Measurements from ENCODE around the gene FAM53A.

The FAM53A gene

DNA sequence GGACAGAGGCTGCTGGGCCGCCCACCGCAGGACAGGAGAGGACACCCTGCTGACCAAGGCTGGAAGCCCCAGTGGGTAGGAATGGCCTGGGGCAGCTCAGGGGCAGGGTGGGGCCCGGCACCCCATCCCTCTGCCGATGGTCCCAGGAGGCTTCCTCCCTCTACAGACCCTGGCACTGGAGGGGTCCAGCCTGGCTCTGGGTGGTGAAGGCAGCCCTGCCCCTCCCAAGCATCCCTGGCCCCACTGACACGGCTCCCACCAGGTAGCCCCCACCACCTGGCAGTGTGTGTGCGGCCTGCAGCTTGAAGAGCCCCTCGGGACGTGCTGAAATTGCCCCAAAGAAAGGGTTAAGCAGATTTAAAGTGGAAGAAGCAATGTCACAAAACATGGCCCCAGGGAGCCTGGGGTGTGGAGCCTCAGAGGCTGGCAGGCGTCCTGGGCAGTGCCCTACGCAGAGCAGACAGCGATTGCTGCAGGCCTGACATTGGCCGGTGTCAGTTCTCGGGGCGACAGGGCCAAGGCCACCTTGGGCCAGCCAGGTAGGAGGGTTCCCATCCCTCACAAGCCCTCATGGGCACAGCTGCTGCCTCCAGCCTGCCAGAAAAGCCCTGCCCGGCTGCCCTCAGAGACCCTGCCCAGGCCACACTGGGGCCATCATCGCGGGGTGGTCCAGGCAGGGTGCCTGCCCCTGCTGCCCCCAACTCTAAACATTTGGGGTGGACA is 80.5 kb downstream of the FAM53A start:
- no peak for DNase-seq (ENCODE audit: low read depth)

DNA sequence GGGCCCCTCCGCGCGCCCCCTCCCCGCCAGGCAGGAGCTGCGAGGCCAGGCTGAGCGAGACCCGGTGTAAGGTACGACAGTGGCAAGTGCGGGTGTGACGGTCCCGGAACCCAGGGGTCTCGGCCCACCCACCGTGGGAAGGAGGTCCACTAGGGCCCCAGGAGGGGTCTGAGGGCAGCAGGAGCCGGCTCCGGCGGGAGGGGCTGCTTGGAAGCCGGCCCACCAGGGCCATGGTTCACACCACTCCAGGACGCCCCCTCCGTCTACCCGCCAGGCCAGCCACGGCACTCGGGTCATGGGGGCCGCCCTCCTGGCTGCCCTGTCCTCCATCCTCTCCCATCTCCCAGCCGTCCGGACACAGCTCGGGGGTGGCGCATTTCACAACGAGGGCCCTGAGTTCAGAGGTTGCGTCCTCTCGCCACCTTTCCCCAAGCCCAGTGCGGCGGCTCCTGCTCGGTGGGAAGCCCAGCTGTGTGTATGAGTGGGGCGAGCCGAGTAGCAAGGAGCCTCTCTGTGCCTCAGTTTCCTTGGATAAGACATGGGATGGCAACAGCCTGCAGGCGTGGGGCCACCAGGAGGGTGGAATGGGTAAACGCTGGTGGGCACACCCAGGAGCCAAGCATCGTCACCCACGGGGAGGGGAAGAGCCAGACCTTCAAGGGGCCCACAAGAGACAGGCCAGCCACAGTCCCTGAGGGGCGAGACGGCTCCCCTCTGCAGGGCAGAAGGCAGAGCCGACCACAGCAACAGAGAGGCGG is 81.3 kb downstream of the FAM53A start:
- DNase-seq (ENCODE audit: low read depth): no peak

DNA sequence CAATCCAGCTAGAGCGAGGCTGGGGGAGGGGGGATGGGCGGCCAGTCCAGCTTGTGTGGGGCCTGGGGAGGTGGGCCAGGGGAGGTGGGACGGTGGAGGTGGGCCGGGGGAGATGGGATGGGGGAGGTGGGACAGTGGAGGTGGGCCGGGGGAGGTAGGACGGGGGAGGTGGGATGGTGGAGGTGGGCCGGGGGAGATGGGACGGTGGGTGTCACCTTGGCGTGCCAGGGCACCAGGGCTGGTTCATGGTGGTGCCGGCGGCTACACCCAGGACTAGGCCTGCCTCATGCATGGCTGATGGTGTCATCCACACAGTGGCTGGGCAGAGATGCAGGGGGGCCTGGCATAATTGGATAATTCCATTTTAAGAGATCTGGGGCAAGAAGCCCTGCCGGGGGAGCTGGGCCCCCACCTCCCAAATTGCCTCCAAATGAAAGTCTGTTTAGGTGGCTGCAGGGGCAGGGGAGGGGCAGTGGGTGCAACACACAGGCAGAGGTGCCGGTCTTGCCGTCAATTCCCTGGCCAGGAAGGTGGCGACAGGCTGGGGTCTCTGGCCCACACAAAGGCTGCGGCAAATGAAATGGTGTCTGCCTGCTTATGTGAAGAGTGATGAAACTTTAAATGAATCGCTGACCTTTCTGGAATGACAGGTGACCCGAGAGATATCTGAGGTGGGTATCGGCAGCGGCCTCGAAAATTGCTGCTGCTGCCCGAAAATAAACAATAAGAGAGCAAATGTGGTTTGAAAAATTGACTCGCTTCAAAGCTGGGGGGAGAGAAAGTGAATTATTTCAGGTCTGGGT is 82.1 kb downstream of the FAM53A start:
- no peak for DNase-seq (ENCODE audit: low read depth)

DNA sequence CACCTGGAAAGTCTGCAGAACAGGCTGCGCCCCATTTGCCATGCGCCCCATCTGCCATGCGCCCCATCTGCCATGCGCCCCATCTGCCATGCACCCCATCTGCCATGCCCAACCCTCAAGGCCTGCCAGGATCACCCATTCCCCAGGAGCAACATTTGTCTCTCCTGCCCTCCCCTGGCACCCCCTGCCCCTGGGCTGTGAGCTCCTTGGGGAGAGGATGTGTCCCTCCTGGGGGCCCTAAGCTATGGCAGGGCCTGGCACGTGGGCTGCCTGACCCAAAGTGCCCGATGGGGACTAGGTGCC is 82.6 kb downstream of the FAM53A start:
- DNase-seq (ENCODE audit: low read depth): no peak

DNA sequence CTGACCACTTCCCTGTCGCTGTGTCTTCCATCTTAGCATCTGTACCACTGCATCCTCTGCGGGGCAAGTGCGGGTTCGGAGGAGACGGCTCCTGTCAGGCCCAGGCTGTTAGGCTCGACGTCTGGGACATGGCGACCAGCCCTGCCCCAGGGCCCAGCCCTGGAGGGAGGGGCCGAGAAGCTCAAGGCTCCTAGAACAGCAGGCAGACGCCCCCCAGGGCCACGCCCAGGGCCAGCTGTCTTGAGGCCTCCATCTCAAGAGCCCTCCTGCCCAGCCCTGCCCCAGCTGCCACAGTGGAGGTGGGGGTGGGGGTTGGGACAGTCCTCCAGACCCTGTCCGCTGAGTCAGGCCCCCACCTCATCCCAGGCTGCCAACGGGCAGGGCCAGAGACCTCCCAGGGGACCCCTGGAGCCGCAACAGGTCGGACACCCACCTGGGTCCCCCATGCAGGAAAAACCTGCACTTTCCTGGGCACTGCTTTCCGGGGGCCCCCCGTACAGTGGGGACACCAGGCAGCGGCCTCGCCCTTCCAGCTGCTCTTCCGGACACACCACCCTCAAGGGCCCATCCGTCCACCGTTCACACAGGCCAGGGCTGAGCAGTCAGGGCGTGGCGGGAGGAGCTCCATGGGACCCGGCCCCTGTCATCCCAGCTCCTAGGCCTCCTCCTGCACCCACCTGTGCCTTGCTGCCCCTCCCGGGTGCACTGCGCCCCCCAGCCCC is 83.1 kb downstream of the FAM53A start:
- DNase-seq (ENCODE audit: low read depth): no peak

DNA sequence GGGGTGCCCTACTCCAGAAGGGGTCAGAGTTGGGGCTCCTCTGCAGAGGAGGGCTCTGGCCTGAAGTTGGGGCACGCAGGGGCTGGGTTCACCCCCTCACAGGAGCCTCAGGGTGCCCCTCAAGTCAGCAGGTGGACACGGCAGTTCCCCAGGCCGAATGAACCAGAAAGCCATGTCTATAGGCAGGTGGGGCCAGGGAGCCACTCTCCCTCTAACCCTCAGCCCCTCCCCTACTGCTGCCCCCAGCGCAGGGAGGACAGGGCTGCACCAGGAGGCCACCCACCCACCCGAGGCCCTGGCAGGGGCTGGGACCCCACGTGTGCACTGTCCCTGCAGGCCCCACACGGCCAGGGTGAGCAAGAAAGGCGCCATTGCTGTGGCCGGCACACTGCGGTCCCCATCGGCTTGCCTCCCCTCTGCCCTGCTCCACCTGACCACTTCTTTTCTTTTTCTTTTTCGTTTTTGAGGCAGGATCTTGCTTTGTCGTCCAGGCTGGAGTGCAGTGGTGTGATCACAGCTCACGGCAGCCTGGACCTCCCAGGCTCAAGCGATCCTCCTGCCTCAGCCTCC is 83.8 kb downstream of the FAM53A start:
- DNase-seq (ENCODE audit: low read depth): no peak

DNA sequence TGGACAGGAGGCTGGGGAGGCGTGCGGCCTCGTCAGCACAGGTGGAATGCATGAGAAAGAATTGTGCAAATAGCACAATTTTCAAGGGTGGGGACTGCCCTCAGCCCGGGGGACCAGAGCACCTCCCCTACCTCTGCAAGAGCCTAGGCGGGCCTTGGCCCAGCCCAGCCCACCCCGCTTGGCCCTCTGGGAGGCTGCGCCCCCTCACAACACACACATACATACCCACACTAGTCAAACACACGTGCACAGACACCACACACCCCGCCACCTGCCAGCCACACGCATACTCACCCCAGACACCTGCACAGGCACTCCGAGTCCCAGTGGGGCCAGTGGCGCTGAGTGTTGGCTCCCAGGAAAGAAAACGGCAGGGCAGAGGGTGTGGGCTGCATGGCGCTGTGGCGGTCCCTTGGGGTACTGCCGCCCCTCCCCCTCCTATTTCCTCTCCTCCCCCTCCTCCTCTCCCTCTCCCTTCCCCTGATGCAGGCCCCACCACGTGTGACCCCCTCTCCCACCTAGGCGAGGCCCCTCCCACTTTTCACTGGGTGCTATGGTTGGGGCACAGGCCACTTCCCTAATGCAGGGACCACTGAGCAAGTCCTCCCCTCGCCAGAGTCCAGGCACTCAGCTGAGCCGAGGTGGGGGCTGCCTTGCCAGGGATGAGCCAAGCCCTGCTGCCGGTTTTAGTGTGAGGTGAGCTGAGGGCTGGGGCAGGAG is 84.5 kb downstream of the FAM53A start:
- no peak for DNase-seq (ENCODE audit: low read depth)

DNA sequence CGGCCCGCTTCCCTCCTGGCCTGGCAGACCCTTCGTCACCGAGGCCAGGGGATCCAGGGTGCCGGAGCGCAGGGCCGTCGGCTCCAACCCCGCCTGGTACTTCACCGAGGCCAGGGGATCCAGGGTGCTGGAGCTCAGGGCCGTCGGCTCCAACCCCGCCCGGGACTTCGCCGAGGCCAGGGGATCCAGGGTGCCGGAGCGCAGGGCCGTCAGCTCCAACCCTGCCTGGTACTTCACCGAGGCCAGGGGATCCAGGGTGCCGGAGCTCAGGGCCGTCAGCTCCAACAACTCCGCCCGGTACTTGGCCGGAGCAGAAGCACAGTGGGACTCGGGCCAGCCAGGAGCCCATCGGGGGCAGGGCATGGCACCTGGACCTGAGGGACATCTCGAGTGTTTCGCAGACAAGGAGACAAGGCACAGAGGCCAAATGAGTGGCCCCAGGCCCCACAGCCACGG is 85.1 kb downstream of the FAM53A start:
- no peak for DNase-seq (ENCODE audit: low read depth)

DNA sequence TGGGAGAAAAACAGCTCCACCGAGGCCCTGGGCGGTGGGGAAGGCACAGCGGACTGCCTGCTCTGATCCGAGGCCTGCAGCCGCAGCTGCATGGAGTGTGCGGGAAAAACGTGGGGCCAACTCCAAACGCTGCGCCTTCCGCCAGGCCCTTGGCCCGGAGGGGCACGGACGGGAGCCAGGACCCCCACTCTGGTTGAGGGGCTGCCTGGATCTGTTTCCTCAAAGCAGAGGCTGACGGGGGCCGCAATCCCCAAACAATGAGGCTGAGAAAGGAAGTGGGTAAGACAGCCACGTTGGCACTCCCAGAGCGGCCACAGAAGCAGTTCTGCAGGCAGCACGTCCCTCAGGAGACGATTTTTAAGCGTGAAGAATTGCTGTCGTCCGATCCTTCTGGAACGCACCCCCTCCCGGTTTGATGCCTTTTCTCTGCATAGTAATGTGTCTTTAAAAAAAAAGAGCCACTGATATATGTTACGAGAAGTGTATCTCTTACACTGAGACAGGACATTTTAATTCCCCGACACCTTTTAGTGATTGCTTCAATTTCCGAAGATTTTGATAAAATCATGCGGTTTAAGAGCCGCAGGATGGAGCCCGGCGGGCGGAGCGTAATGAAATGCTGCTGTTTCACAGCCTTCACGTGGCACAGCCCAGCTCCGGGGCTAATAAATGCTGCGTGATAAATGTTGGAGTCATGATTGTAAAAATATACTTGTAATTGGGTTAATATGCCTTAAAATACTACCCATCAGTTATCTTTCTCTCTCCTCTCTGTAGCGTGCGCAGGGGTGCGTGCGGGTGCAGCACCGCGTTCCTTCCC is 85.7 kb downstream of the FAM53A start:
- DNase-seq (ENCODE audit: low read depth): no peak

DNA sequence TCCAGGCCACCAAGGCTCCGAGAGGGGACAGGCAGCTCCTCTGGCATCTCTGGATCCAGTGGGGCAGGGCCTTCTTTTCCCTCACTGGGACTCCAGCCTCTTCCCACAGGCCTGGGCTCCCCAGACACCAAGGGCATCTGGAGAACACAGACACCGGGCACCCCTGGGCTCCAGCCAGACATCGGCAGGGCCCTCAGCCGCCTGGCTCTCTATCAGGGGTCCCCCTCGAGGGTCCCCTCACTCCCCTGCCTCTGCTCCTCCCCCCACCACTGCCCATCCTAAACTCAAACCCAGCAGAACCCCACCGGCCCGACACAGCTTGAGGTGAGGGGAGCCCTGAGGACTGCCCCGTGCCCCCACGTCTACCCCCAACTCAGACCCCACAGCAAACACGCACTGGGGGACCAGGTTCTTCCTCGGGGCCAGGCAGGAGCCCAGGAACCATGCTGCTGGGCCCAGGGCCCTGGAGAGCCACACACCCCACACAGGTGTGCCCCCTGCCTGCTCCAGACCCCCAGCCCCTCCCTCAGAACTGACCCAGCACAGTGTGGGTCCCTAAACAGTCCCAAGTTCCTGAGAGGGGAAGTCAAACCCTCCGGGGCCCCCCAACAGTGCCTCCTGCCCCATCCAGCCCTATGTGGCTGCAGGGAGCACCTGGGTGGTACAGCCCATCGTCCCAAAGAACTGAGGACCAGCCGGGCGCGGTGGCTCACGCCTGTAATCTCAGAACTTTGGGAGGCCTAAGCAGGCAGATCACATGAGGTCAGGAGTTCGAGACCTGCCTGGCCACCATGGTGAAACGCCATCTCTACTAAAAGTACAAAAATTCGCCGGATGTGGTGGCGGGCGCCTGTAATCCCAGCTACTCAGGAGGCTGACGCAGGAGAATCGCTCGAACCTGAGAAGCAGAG is 86.8 kb downstream of the FAM53A start:
- no peak for DNase-seq (ENCODE audit: low read depth)

DNA sequence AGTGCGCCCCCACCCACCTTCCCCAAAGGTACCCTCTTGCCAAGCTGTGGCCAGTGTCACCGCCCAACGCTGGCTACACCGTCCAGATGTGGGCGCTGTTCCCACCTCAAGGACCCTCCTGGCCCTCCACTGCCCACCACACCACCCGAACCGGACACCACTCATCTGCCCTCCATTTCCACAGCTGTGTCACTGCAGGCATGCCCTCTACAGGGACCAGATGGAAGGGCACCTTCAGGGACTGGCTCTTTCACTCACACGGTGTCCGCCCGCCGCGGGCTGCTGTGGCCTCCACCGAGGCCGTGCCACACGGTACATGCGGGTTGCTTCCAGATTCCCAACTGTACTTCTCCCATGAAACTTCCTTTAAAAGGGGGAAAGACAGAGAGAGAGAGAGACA is 87.7 kb downstream of the FAM53A start:
- no peak for DNase-seq (ENCODE audit: low read depth)

DNA sequence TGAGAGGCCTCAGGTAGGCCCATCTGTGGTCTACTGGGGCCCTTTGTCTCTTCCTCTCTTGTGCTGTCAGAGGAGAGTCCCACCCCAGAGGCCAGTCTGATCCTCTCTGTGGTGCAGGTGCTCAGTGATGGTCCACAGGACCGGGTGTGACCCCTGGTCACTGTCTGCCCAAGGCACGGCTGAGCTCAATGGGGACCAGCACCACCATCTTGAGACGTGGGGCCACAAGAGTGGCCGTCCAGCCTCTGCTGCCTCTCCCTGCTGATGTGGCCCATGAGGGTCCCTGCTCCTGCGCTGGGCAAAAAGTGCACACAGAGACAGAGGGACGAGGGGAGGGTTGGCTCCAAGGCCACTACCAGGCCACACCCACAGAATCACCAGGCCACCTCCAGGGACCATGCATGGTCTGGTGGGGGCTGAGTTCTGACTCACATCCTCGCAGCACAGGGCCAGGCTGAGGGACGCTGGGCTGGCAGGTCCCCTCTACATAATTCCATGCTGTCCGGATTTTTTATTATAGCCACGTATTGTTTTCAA is 88.3 kb downstream of the FAM53A start:
- no peak for DNase-seq (ENCODE audit: low read depth)

DNA sequence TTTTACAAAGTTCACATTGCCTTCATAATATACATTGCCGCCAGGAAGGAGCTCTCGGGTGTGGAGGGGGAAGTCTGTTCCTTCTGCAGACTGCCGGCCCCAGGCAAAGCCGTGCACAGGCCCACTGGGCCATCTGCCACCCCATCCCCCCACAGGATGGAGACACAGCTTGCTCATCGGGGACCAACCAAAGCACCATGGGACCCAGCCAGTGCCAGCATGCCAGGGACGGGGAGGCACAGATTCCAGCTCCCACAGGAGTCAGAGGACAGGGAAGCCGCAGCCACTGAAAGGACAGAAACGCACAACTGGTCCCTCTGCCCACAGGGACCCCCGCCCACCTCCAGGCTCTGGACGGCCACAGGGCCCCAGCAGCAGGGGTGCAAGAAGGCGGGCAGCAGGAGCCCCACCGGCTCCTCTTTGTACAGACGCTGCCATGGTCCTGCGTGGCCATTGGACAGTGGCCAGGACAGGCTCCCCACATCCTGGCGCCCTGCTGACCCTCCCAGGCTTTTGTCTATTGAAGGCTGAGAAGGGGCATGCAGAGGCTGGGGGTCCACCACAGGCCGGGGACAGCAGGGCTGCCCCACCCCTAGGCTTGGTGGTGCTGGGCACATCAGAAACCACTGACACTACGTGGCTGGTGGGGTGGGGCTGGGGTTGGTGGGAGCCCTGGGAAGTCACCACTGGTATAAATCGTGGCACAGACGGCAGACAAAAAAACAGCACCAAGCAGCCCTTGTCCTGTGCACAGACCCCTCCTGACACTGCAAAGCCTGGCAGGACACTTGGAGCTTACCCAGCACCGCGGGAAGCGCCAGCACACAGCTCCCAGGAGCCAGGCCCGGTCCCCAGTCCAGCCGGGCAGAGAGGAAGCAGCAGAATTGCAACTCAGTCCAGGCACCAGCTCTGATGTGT is 89.0 kb downstream of the FAM53A start:
- DNase-seq (ENCODE audit: low read depth): no peak

DNA sequence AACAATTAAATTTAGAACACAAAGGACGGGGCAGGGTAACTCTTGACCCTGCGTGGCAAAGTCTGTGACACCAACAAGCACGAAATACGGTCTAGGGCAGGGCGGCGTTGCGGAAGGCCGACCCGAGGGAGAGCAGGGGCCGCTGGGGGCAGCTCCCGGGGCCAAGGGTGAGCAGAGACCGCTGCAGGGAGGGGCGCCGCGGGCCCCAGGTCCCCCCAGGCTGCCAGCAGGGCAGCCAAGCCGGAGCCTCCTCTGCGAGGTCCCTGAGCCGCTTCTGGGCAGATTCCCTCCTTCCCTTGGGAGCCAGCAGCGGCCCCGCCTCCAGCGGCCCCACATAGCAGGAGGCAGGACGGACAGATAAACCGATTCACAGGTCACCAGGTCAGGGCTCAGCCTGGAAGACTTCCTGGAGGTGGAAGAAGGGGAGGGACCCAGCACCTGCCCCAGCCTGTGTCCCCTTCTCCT is 90.2 kb downstream of the FAM53A start:
- no peak for DNase-seq (ENCODE audit: low read depth)

DNA sequence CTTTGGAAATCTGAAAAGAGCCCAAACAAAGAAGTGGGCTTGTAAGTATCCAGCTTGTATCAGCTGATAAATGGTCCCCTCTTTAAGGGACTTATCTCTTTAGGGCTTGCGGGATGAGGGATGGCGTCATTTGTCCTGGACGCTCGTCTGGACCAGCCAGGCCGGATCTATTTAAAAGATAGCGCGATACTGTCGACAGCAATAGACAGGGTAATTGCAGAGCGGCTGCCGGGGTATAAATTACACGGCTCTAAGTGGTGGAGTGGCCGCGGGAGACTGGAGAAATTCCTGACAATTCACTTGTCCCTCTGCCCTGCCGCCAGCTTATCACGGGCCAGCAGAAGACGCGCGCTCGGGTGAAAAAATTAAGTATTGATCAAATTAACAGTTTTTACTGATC is 90.7 kb downstream of the FAM53A start:
- no peak for DNase-seq (ENCODE audit: low read depth)

DNA sequence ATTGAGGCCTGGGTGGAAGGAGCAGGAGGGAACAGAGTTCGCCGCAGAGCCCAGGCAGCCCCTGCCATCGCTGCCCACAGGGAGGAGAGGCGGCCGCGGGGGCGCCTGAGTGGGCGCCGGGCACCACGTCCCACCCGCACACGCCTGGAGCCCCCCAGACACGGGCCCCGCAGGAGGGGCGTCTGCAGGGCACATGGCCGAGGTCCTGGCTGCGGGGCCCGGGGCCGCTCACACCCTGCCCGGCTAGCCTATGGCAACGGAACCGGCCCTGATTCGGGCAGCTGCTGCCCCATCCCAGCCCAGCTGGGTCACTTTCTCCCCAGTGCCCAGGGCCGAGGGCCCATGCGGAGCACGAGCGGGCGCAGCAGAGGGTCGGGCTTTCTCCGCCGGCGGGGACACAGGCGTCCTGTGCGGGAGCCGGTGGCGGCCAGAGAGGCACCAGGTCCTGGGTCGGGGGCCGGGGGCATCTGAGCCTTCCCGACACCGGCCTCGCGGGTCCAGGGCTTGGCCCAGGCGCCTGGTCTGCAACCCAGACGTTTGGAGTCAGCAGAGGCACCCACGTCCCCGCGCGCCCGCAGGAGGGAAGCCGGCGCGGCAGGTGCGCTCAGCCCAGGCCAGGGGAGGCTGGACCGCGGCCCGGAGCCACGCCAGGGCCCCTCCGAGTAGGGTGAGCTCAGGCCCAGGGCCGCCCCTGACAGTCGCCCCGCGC is 91.2 kb downstream of the FAM53A start:
- DNase-seq (ENCODE audit: low read depth): no peak

DNA sequence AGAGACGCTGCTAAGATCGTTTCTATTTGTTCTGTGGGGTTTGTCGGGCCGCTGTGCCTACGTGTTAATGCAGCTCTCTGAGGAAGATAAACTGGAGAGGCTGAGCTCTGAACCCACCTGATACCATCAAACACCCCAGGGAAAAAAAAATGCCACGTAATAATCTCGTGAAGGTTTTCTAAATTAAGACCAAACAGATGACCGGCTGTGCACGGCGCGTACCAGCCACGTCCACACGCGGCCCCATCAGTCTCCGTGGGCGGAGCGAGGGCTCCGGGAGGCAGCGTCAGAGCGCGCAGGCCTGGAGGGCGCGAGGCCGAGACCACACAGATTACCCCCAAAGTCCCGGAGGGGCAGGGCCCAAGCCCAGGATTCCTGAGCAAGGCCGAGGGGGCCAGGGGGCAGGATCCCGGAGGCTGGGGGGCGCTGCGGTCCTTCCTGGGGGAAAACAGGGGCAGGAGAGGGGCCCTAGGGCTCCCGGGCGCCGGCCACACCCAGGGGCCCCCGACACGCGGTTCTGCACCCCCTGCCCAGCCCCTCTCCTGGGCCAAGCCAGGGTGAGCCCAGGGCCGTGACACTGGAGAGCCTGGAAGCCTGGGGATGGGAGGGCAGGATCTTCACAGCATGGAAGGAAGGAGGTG is 91.9 kb downstream of the FAM53A start:
- DNase-seq (ENCODE audit: low read depth): no peak

Measured in GM04503 (cell line).